Stomach (tissue), 9 donors: Measurements from ENCODE around the gene EHMT1. TPM values are rescaled to one million over a fixed set of nuclear protein-coding genes. Genes with fewer than 3 reads are reported as not detected.
"Not testable (repeated sequence)": the region's sequence is repeated elsewhere in the genome, so short reads cannot be mapped to it uniquely, and the experiment has no call there.

Experiments
- DNase-seq, 2 donors: peaks; one replicate each; pipeline versions ENCODE4 v3.0.0 to v3.0.0-alpha.2; 2013 to 2019
- H3K27ac ChIP-seq, 5 donors: fragments of 200-600 bp in 4 of 5; sonication (generic) in 4 of 5; one replicate each; pipeline ENCODE4 v1.5.1; 2013 to 2019; ENCODE audit warnings: mild to moderate bottlenecking in 1 of 5, moderate library complexity in 1 of 5
- H3K27me3 ChIP-seq, 3 donors: fragments of 200-600 bp; sonication (generic); one replicate each; pipeline ENCODE4 v1.5.1; 2017 to 2019; ENCODE audit warnings: mixed run types in 1 of 3
- H3K36me3 ChIP-seq, 4 donors: fragments of 200-600 bp; sonication (generic); 1 replicate in 3 of 4; 2 replicates in 1 of 4; pipeline ENCODE4 v1.5.1; 2016 to 2019
- H3K4me1 ChIP-seq, 4 donors: fragments of 200-600 bp; sonication (generic); one replicate each; pipeline ENCODE4 v1.5.1; 2016 to 2019
- H3K4me3 ChIP-seq, 4 donors: fragments of 200-600 bp; sonication (generic) in 3 of 4; one replicate each; pipeline ENCODE4 v1.5.1; 2016 to 2019; ENCODE audit warnings: mild to moderate bottlenecking in 1 of 4
- H3K9me3 ChIP-seq, 4 donors: fragments of 200-600 bp; sonication (generic); one replicate each; pipeline ENCODE4 v1.5.1; 2016 to 2019
- CTCF ChIP-seq, 7 experiments: fragments of 450-650 bp in 4 of 7; fragments of 200-600 bp in 3 of 7; sonication (generic) in 3 of 7; IDR thresholded peaks; one replicate each; pipeline ENCODE4 v1.5.1; 2016 to 2019; ENCODE audit warnings: antibody characterized with exemption in 7 of 7, control low read depth in 2 of 7, mild to moderate bottlenecking in 1 of 7
- EP300 ChIP-seq: sonication (generic); formaldehyde crosslinking; IDR thresholded peaks from one replicate; pipeline ENCODE4 v1.6.1; 2017; ENCODE audit warnings: antibody characterized with exemption
- POLR2A ChIP-seq, 4 donors: fragments of 450-650 bp; IDR thresholded peaks; one replicate each; pipeline ENCODE4 v1.6.1; 2016; ENCODE audit warnings: antibody characterized with exemption in 4 of 4, control low read depth in 2 of 4, mild to moderate bottlenecking in 1 of 4, moderate library complexity in 1 of 4
- POLR2AphosphoS5 ChIP-seq, 3 donors: sonication (generic); formaldehyde crosslinking; IDR thresholded peaks; one replicate each; pipeline ENCODE4 v1.6.1; 2016; ENCODE audit warnings: antibody characterized with exemption in 3 of 3
- WGBS, 5 donors: extraction: QIAGEN DNeasy Blood & Tissue Kit in 3 of 5; methylation state at CpG; one replicate each; pipeline versions ENCODE4 v1.1.5 to v1.1.7; 2013 to 2018; 5-methylcytosine and 5-hydroxymethylcytosine counted together
- intact Hi-C: fragments of 100-400 bp; cut with DNase I; formaldehyde crosslinking; loops from one replicate; pipeline ENCODE4 v1.15.1; 2023; ENCODE audit warnings: low total_unique reads
- polyA plus RNA-seq, 3 donors: library from polyadenylated mRNA; stranded (reverse); fragments of 200-250 nt; gene quantifications; one replicate each; pipeline ENCODE4 v1.2.3, GENCODE V29; 2013
- total RNA-seq, 5 donors: library from RNA; depleted of rRNA; stranded (reverse); fragments of >200 nt; gene quantifications; one replicate each; pipeline versions ENCODE4 v1.1.0 to v1.2.3, GENCODE V29; 2014 to 2016
- donor health status: healthy with polysubstance abuse.
- donor health status: Bipolar disorder and iron deficiency.
- donor health status: healthy.

Gene EHMT1
- total and polyA plus RNA-seq, 8 donors = 23.9 to 419 (median 79.5) TPM

DNA sequence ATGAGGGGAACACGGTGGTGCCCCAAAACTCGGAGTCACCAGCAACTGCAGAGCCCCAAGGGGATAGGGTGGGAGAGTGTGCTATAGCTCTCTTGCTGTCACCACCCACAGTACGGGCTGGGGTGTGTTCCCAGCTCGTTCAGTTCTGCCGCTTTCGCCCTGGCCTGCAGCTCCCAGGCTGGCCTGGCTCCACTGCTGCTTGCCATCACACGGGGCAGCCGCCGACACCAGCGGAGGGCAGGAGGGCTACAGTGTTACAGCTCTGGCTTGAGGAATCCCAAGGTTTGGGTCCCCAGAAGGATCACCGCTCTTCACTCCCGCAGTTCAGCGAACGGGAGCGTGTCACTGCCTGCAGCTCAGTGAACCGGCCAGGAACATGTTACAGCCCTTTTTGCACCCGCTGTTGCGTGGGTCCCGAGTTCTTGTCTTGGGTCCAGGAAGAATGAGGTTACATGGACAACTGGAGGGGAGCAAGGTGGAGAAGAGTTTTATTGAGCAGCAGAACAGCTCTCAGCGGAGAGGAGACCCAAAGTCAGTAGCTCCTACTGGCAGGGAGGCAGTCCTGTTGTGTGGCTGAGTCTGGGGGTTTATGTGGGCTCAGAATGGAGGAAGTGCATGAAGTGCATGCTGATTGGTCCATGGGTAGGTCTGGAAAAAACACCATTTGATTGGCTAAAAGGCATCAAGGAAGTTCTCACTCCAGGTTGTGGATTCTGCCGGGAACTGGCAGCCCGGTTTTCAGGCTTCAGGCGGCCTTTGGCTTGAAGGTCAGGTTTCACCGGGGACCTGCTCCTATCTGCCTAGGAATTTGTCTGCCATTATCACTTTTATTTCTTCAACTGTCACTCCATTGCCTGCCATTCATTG is 113.4 kb downstream of the EHMT1 start:
- WGBS, 5 donors = 92 to 98% (median 95%) methylated on average over 17 to 24 of the region's 24 CpGs
- intact Hi-C loops = no loop called here
- no peaks in the 10 kb centered on the region for H3K27me3 ChIP-seq
- H3K27ac ChIP-seq = no peak overlapping the region
- H3K9me3 ChIP-seq = peaks cover 0 to 9% (median 0%) of the 10 kb centered on the region in 4 donors
- DNase-seq = no peak
- TF ChIP-seq EP300 (no peak), POLR2A (IDR thresholded peaks at IDR 0.05) (no peak), CTCF (IDR thresholded peaks at IDR 0.05) (no peak), POLR2AphosphoS5 (IDR thresholded peaks at IDR 0.05) (no peak)
- no peaks in the 10 kb centered on the region for H3K4me1 ChIP-seq
- peaks cover 17 to 75% (median 74%) of the 10 kb centered on the region in 4 donors for H3K36me3 ChIP-seq
- no peak overlapping the region for H3K4me3 ChIP-seq

DNA sequence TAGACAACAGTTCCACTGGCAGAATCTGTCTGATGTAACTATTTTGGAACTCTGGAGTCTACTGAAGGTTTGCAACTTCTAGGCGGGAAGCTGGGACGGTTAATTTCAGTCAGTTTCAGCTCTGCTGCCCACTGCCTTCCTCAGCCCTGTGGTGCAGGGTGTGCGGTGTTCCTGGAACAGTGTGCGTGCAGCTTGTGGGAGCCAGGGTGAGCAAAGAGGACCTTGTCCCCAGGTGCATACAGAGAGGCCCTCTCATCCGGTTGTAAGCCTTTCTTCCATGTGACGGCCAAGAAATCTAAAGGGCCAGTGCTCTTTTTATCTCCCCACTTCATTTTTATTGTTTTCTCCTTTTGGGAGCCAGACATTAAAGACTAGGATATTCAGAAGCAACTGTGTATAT is 114.6 kb downstream of the EHMT1 start:
- Histone ChIP-seq H3K4me1 (no peaks in the 10 kb centered on the region), H3K9me3 (peaks cover 0 to 9% (median 0%) of the 10 kb centered on the region in 4 donors), H3K4me3 (no peak overlapping the region), H3K36me3 (peaks cover 17 to 76% (median 71%) of the 10 kb centered on the region in 4 donors), H3K27ac (no peak overlapping the region), H3K27me3 (no peaks in the 10 kb centered on the region)
- intact Hi-C loops = no loop called here
- WGBS, 5 donors = 95 to 98% (median 97%) methylated on average over 6 of the region's 6 CpGs
- no peak for DNase-seq
- TF ChIP-seq CTCF (IDR thresholded peaks at IDR 0.05) (no peak), POLR2AphosphoS5 (IDR thresholded peaks at IDR 0.05) (no peak)

DNA sequence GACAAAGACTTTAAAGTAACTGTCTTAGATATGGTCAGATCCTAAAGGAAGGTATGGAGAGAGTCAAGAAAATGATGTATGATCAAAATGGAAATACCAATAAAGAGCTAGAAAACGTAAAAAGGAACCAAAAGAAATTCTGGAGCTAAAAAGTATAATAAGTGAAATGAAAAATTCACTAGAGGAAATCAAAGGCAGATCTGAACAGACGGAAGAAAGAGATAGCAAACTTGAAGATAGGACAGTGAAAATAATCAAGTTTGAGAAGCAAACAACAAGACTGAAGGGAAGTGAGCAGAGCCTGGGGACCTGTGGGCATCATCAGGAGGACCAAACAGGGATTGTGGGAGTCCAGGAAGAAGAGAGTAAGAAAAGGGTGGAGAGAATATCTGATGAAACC is 115.4 kb downstream of the EHMT1 start:
- intact Hi-C loops = no loop called here
- TF ChIP-seq EP300 = no peak
- no peak for TF ChIP-seq POLR2A (IDR thresholded peaks at IDR 0.05)
- no peak for TF ChIP-seq CTCF (IDR thresholded peaks at IDR 0.05)
- TF ChIP-seq POLR2AphosphoS5 (IDR thresholded peaks at IDR 0.05) = no peak
- Histone ChIP-seq H3K4me3 (no peak overlapping the region), H3K36me3 (peaks cover 11 to 68% (median 63%) of the 10 kb centered on the region in 4 donors), H3K4me1 (peaks cover 0 to under 1% (median 0%) of the 10 kb centered on the region in 4 donors), H3K27ac (no peak overlapping the region), H3K27me3 (no peaks in the 10 kb centered on the region), H3K9me3 (peaks cover 0 to 9% (median 0%) of the 10 kb centered on the region in 4 donors)
- DNase-seq = no peak
- WGBS, 5 donors = 49 to 94% (median 93%) methylated on average over 2 of the region's 2 CpGs

DNA sequence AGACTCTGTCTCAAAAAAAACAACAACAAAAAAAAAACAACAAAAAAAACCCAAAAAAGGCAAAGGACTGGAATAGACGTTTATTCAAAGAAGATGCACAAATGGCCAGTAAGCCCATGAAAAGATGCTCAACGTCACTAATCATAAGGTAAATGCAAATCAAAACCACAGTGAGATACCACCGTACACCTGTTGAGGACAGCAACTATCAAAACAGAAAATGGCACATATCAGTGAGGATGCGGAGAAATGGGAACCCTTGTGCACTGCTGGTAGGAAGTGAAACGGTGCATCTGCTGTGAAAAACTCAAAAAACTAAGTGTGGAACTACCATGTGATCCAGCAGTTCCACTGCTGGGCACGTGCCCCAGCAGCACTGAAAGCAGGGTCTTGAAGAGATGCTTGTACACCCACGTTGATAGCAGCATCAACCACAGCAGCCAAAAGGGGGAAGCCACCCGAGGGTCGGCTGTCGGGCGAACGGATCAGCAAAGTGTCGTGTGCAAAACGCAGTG is 119.4 kb downstream of the EHMT1 start:
- H3K4me1 ChIP-seq = peaks cover 0 to 16% (median 9%) of the 10 kb centered on the region in 4 donors
- H3K4me3 ChIP-seq, DNase-seq, H3K9me3 ChIP-seq, H3K27me3 ChIP-seq, intact Hi-C loops: not testable (repeated sequence)
- H3K27ac ChIP-seq = peak overlapping the region in 1 of 5 donors; percentile 47
- peaks cover 4 to 50% (median 38%) of the 10 kb centered on the region in 4 donors for H3K36me3 ChIP-seq
- WGBS, 5 donors = 86 to 93% (median 90%) methylated on average over 5 to 7 of the region's 14 CpGs

DNA sequence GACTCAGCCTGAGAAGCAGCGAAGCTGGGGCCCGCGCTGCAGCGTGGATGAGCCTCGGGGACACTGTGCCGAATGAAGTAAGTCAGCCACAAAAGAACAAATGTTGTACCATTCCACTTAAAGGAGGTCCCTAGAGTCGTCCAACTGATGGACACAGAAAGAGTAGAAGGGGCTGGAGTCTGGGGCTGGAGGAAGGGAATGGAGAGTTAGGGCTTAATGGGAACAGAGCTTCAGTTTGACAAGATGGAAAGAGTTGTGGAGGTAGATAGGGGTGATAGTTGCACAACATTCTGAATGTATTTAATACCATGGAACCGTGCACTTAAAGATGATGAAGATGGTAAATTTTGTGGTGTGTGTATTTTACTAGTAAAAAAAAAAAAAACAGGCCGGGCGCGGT is 119.9 kb downstream of the EHMT1 start:
- DNase-seq = no peak
- intact Hi-C loops = no loop called here
- Histone ChIP-seq H3K36me3 (peaks cover 6 to 50% (median 38%) of the 10 kb centered on the region in 4 donors), H3K27me3 (no peaks in the 10 kb centered on the region), H3K4me1 (peaks cover 0 to 16% (median 9%) of the 10 kb centered on the region in 4 donors), H3K9me3 (peaks cover 0 to 9% (median 0%) of the 10 kb centered on the region in 4 donors), H3K27ac (no peak overlapping the region), H3K4me3 (no peak overlapping the region)
- no peak for TF ChIP-seq POLR2A (IDR thresholded peaks at IDR 0.05)
- TF ChIP-seq CTCF (IDR thresholded peaks at IDR 0.05) = no peak
- no peak for TF ChIP-seq POLR2AphosphoS5 (IDR thresholded peaks at IDR 0.05)
- no peak for TF ChIP-seq EP300
- 85 to 96% (median 95%) methylated on average over 8 to 11 of the region's 11 CpGs for WGBS, 5 donors
